ENCODE measurements around the gene INSL3.

INSL3 gene

GRCh38 chr19:17767559-17767958 is 53.8 kb downstream of the INSL3 start:
- TF ChIP-seq, protein P1, sequence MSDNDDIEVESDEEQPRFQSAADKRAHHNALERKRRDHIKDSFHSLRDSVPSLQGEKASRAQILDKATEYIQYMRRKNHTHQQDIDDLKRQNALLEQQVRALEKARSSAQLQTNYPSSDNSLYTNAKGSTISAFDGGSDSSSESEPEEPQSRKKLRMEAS (IDR thresholded peaks at IDR 0.05; ENCODE audit: low read depth, low read length): no peak
- TF ChIP-seq MYC (IDR thresholded peaks at IDR 0.05; ENCODE audit: low read depth, low read length): no peak
- no peak for TF ChIP-seq CTCF (IDR thresholded peaks at IDR 0.05; ENCODE audit: low read depth, low read length)
- TF ChIP-seq POLR2A (IDR thresholded peaks at IDR 0.05; ENCODE audit: extremely low read depth, insufficient read length): no peak
- no peak overlapping the region for H3K4me3 ChIP-seq (ENCODE audit: low read depth, low read length)
- DNase-seq (ENCODE audit: low read depth): no peak

DNA sequence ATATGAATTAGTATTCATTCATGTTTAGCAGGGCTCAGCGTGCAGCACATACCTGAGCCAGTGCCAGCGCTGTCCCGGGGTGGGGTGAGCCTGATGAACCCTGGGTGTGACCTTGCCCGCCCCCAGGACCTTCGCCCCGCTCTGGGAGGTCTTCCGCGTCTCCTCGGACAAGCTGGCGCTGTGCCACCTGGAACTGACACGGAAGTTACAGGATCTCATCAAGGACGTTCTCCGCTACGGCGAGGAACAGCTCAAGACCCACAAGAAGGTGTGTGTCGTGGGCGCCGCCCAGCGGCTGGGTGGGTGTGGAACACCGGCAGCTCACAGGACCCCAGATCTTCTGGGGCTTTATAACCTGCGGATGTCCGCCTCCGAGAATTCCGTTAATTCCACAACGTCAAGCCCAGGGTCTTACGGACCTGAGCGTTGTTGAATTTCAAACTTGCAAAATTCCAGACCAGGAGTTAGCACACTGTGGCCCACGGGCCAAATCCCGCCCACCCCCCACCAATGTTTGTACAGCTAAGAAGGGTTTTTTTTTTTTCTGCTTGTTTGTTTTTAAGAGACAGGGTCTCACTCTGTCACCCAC is 54.7 kb downstream of the INSL3 start:
- DNase-seq (ENCODE audit: low read depth): no peak
- TF ChIP-seq, protein P1 (IDR thresholded peaks at IDR 0.05; ENCODE audit: low read depth, low read length): no peak
- TF ChIP-seq CTCF (IDR thresholded peaks at IDR 0.05; ENCODE audit: low read depth, low read length): no peak
- TF ChIP-seq MYC (IDR thresholded peaks at IDR 0.05; ENCODE audit: low read depth, low read length): no peak
- TF ChIP-seq POLR2A (IDR thresholded peaks at IDR 0.05; ENCODE audit: extremely low read depth, insufficient read length): no peak
- H3K4me3 ChIP-seq (ENCODE audit: low read depth, low read length): no peak overlapping the region
